IMR-90 (cell line): ENCODE measurements around the gene ZG16. TPM values are rescaled to one million over a fixed set of nuclear protein-coding genes. Genes with fewer than 3 reads are reported as not detected.

Source experiments
- ATAC-seq: fragments of 200-7000 bp; cut with Tn5 transposase; 2 replicates; pipeline ENCODE4 v1.9.1; 2020; ENCODE audit warnings: low read depth, mild to moderate bottlenecking, moderate library complexity
- BruUV-seq: library from RNA; stranded (reverse); fragments of 400-500 nt; replicated peaks from 2 replicates; lab custom pipeline; 2021; lab: Mats Ljungman, UMichigan
- CTCF ChIA-PET: fragments of 300-600 bp; formaldehyde crosslinking; extraction: SDS; loops from one replicate; lab custom pipeline; 2021; ENCODE audit warnings: antibody characterized with exemption; lab: Yijun Ruan, JAX
- POLR2A ChIA-PET: fragments of 300-600 bp; sonication (Branson Sonifier 250); formaldehyde crosslinking; loops from one replicate; lab custom pipeline; 2022; ENCODE audit warnings: antibody characterized with exemption; ENCODE audit not compliant: unreplicated experiment; lab: Charles Lee
- DNase-seq: peaks from one replicate; pipeline ENCODE4 v3.0.0; 2013
- H2AFZ ChIP-seq: replicated peaks from 2 replicates; pipeline ENCODE3; 2013; ENCODE audit warnings: low read length, mild to moderate bottlenecking; ENCODE audit not compliant: poor library complexity
- H2AK5ac ChIP-seq: 2 replicates; pipeline ENCODE4 v1.6.1; 2013; ENCODE audit warnings: low read depth, low read length, inconsistent platforms
- H2AK9ac ChIP-seq: replicated peaks from 2 replicates; pipeline ENCODE3; 2013; ENCODE audit warnings: mild to moderate bottlenecking, low read depth, low read length, moderate library complexity; ENCODE audit not compliant: poor library complexity
- H2BK120ac ChIP-seq: 2 replicates; pipeline ENCODE4 v1.6.1; 2013; ENCODE audit warnings: low read depth, low read length, inconsistent platforms
- H2BK15ac ChIP-seq: 3 replicates; pipeline ENCODE4 v1.6.1; 2013; ENCODE audit warnings: low read depth, low read length, inconsistent platforms
- H2BK20ac ChIP-seq: 2 replicates; pipeline ENCODE4 v1.6.1; 2013; ENCODE audit warnings: low read depth, mild to moderate bottlenecking, inconsistent platforms, low read length, moderate library complexity
- H2BK5ac ChIP-seq: 2 replicates; pipeline ENCODE4 v1.6.1; 2013; ENCODE audit warnings: mild to moderate bottlenecking, low read depth, low read length, inconsistent platforms; ENCODE audit not compliant: poor library complexity, severe bottlenecking
- H3K14ac ChIP-seq: replicated peaks from 2 replicates; pipeline ENCODE4 v1.6.1; 2013; ENCODE audit warnings: low read depth, low read length, inconsistent platforms
- H3K18ac ChIP-seq: 2 replicates; pipeline ENCODE4 v1.6.1; 2013; ENCODE audit warnings: low read depth, low read length, control low read depth
- H3K23ac ChIP-seq: 2 replicates; pipeline ENCODE4 v1.6.1; 2013; ENCODE audit warnings: low read depth, low read length, inconsistent platforms
- H3K27ac ChIP-seq: 2 replicates; pipeline ENCODE4 v1.5.1; 2013; ENCODE audit warnings: mild to moderate bottlenecking, control low read depth, low read length; ENCODE audit not compliant: insufficient read depth
- H3K27me3 ChIP-seq: 2 replicates; pipeline ENCODE4 v1.6.1; 2013; ENCODE audit warnings: low read length; ENCODE audit not compliant: control insufficient read depth, insufficient read depth
- H3K36me3 ChIP-seq: 2 replicates; pipeline ENCODE4 v1.6.1; 2013; ENCODE audit warnings: low read length, mixed read lengths; ENCODE audit not compliant: control insufficient read depth, insufficient read depth
- H3K4ac ChIP-seq: 2 replicates; pipeline ENCODE4 v1.6.1; 2013; ENCODE audit warnings: low read depth, low read length, inconsistent platforms
- H3K4me1 ChIP-seq: 2 replicates; pipeline ENCODE4 v1.6.1; 2013; ENCODE audit warnings: low read length, mixed read lengths; ENCODE audit not compliant: control insufficient read depth, insufficient read depth
- H3K4me2 ChIP-seq: 2 replicates; pipeline ENCODE4 v1.6.1; 2013; ENCODE audit warnings: low read depth, mild to moderate bottlenecking, control low read depth, low read length, moderate library complexity
- H3K4me3 ChIP-seq: 2 replicates; pipeline ENCODE4 v1.5.1; 2013; ENCODE audit warnings: low read depth, mild to moderate bottlenecking, control low read depth, low read length, moderate library complexity; ENCODE audit not compliant: insufficient read depth
- H3K56ac ChIP-seq: 2 replicates; pipeline ENCODE4 v1.6.1; 2013; ENCODE audit warnings: low read length, inconsistent platforms; ENCODE audit not compliant: insufficient read depth; ENCODE audit errors: extremely low read depth
- H3K79me1 ChIP-seq, 2 experiments: 2 replicates each; pipeline ENCODE4 v1.6.1; 2013; ENCODE audit warnings: low read length in 2 of 2, inconsistent platforms in 1 of 2, low read depth in 1 of 2
- H3K9ac ChIP-seq: 2 replicates; pipeline ENCODE4 v1.6.1; 2013; ENCODE audit warnings: low read depth, low read length, control low read depth
- H3K9me1 ChIP-seq: 2 replicates; pipeline ENCODE4 v1.6.1; 2013; ENCODE audit warnings: low read length, inconsistent platforms; ENCODE audit not compliant: insufficient read depth
- H3K9me3 ChIP-seq: 2 replicates; pipeline ENCODE4 v1.6.1; 2013; ENCODE audit warnings: low read length; ENCODE audit not compliant: control insufficient read depth, insufficient read depth
- H4K20me1 ChIP-seq: 2 replicates; pipeline ENCODE4 v1.6.1; 2013; ENCODE audit warnings: low read length, inconsistent platforms; ENCODE audit not compliant: insufficient read depth
- H4K5ac ChIP-seq: 2 replicates; pipeline ENCODE4 v1.6.1; 2013; ENCODE audit warnings: mild to moderate bottlenecking, low read depth, low read length, control low read depth
- H4K8ac ChIP-seq, 2 experiments: 2 replicates each; pipeline ENCODE4 v1.6.1; 2013; ENCODE audit warnings: low read depth in 2 of 2, low read length in 2 of 2, control low read depth in 1 of 2, inconsistent platforms in 1 of 2
- H4K91ac ChIP-seq: 2 replicates; pipeline ENCODE4 v1.6.1; 2013; ENCODE audit warnings: low read depth, low read length, inconsistent platforms; ENCODE audit not compliant: insufficient read depth
- CEBPB ChIP-seq: IDR thresholded peaks from 2 replicates; pipeline ENCODE4 v1.6.1; 2012; ENCODE audit warnings: low read depth, low read length, improper control_type of control experiment
- CTCF ChIP-seq: conservative IDR thresholded peaks from 2 replicates; pipeline ENCODE4 v1.5.1; 2012; ENCODE audit warnings: mild to moderate bottlenecking, low read depth, low read length, improper control_type of control experiment
- MAZ ChIP-seq: IDR thresholded peaks from 2 replicates; pipeline ENCODE4 v1.6.1; 2012; ENCODE audit warnings: low read depth, mild to moderate bottlenecking, low read length, improper control_type of control experiment, moderate library complexity, borderline replicate concordance
- NFE2L2 ChIP-seq: fragments of 150-350 bp; IDR thresholded peaks from 2 replicates; pipeline ENCODE4 v1.6.1; 2016; ENCODE audit warnings: low read depth, mild to moderate bottlenecking, low read length
- POLR2A ChIP-seq: IDR thresholded peaks from 2 replicates; pipeline ENCODE4 v1.6.1; 2012; ENCODE audit warnings: mild to moderate bottlenecking, low read depth, low read length
- RAD21 ChIP-seq: IDR thresholded peaks from 2 replicates; pipeline ENCODE4 v1.6.1; 2012; ENCODE audit warnings: low read length, improper control_type of control experiment
- RCOR1 ChIP-seq: IDR thresholded peaks from 2 replicates; pipeline ENCODE4 v1.6.1; 2012; ENCODE audit warnings: mild to moderate bottlenecking, low read length, improper control_type of control experiment; ENCODE audit not compliant: insufficient replicate concordance
- SMC3 ChIP-seq: fragments of 150-350 bp; IDR thresholded peaks from 2 replicates; pipeline ENCODE4 v1.6.1; 2016; ENCODE audit warnings: low read depth, mild to moderate bottlenecking, antibody characterized with exemption, low read length, moderate library complexity
- USF2 ChIP-seq: fragments of 150-350 bp; IDR thresholded peaks from 2 replicates; pipeline ENCODE4 v1.6.1; 2017; ENCODE audit warnings: mild to moderate bottlenecking, antibody characterized with exemption, low read length, low read depth
- WGBS, 2 experiments: methylation state at CpG; one replicate each; pipeline versions ENCODE4 v1.1.5 to v1.1.7; 2013; ENCODE audit warnings: missing lambda C conversion rate in 2 of 2; ENCODE audit not compliant: insufficient read length in 1 of 2; ENCODE audit errors: extremely low coverage in 2 of 2; 5-methylcytosine and 5-hydroxymethylcytosine counted together
- dilution Hi-C: fragments of 300-500 bp; cut with HindIII; formaldehyde crosslinking; loops from one replicate; pipeline ENCODE4 v1.14.3; 2018; ENCODE audit warnings: low sequenced_read_pairs; ENCODE audit not compliant: unreplicated experiment
- in situ Hi-C: fragments of 300-500 bp; cut with MboI; formaldehyde crosslinking; loops from 3 replicates; pipeline ENCODE4 v1.14.3; 2019; ENCODE audit warnings: low sequenced_read_pairs, inconsistent platforms, mixed read lengths
- intact Hi-C: fragments of 100-400 bp; cut with micrococcal nuclease; formaldehyde crosslinking; loops from 2 replicates; pipeline ENCODE4 v1.10.0; 2022
- polyA plus RNA-seq, 3 experiments: library from polyadenylated mRNA; depleted of rRNA; stranded (reverse); fragments of >200 nt; gene quantifications; 2 replicates each; pipeline ENCODE4 v1.2.3, GENCODE V29; 2012; ENCODE audit warnings: low replicate concordance in 1 of 3
- total RNA-seq: library from RNA; depleted of rRNA; stranded (reverse); fragments of >200 nt; gene quantifications from 2 replicates; pipeline ENCODE4 v1.2.3, GENCODE V29; 2012

The ZG16 gene
- total and polyA plus RNA-seq, 2 of the 4 experiments (the other 2 are of a cell fraction) = not detected

- CTCF ChIA-PET = interaction anchor here (0.6 kb wide), 1 partner anchor 8 kb away, joined by 3 read pairs; no protein-coding TSS in a partner anchor
Measured at GRCh38 chr16:29784901-29785500, 6.9 kb downstream of the ZG16 start.

More at GRCh38 chr16:29784901-29785500, 6.9 kb downstream of the ZG16 start:
- Histone ChIP-seq H3K4me2 (peak overlapping the region; percentile 32), H2AFZ (peak overlapping the region; percentile 93), H3K14ac (no peak overlapping the region), H3K4me3 (peak overlapping the region; percentile 12; the same call in 1 of the 2 replicates), H4K8ac (peak overlapping the region in 1 of 2 experiments; percentile 79; a peak in 2 of 4 replicates), H3K23ac (no peak overlapping the region), H4K20me1 (no peaks in the 10 kb centered on the region), H3K79me1 (peaks cover 0 to 2% of the 10 kb centered on the region in 2 experiments; a peak in 1 of 4 replicates), H3K4ac (no peak overlapping the region), H2AK9ac (no peak overlapping the region), H3K9me3 (no peaks in the 10 kb centered on the region), H4K91ac (no peak overlapping the region), H2BK15ac (no peak overlapping the region), H3K4me1 (peaks cover 4% of the 10 kb centered on the region), H3K27ac (no peak overlapping the region), H3K9me1 (peaks cover 2% of the 10 kb centered on the region), H4K5ac (peak overlapping the region; percentile 25; the same call in 1 of the 2 replicates), H2AK5ac (no peak overlapping the region), H2BK20ac (no peak overlapping the region), H3K27me3 (peaks cover 21% of the 10 kb centered on the region), H3K18ac (no peak overlapping the region), H3K9ac (no peak overlapping the region), H3K56ac (no peak overlapping the region), H2BK120ac (no peak overlapping the region), H2BK5ac (no peak overlapping the region), H3K36me3 (no peaks in the 10 kb centered on the region)
- DNase-seq (peak; percentile 22), ATAC-seq (peak; percentile 94)
- TF ChIP-seq POLR2A (no peak), SMC3 (0 out of 2 replicates have a peak, but pooled peaks have one; percentile 13), RCOR1 (no peak), CEBPB (no peak), CTCF (peak; percentile 61), MAZ (no peak; the same call in 1 of the 2 replicates), RAD21 (peak; percentile 26; the same call in 1 of the 2 replicates), USF2 (no peak), NFE2L2 (no peak)
- intact Hi-C loops (loop anchor here (10.0 kb wide), 1 partner anchor 50 kb away; no protein-coding TSS in a partner anchor), dilution Hi-C loops (no loop called here), in situ Hi-C loops (no loop called here)
- BruUV-seq = no TSS peak
- POLR2A ChIA-PET = no interaction called here
- 39% methylated on average over 6 of the region's 38 CpGs; no CpG with 5 or more reads in 1 of the 2 experiments for WGBS, 2 experiments
